Prostate gland (tissue), 2 donors: ENCODE data around the gene ACTR5.

Source experiments
- CTCF ChIP-seq, 4 experiments: fragments of 200-600 bp in 2 of 4; fragments of 450-650 bp in 2 of 4; sonication (generic) in 2 of 4; IDR thresholded peaks; 1 replicate in 3 of 4; 2 replicates in 1 of 4; pipeline ENCODE4 v1.5.1; 2016 to 2019; ENCODE audit warnings: antibody characterized with exemption in 4 of 4, mild to moderate bottlenecking in 2 of 4, moderate library complexity in 2 of 4
- POLR2A ChIP-seq: fragments of 450-650 bp; IDR thresholded peaks from one replicate; pipeline ENCODE4 v1.6.1; 2016; ENCODE audit warnings: antibody characterized with exemption, mild to moderate bottlenecking

GRCh38 chr20:38700141-38700540 lies 48.1 kb upstream of the ACTR5 start:
- no peak for TF ChIP-seq CTCF (IDR thresholded peaks at IDR 0.05)
- no peak for TF ChIP-seq POLR2A
